GM21390 (cell line): Measurements from ENCODE around the gene CMTR1.
"Not testable (repeated sequence)": the region's sequence is repeated elsewhere in the genome, so short reads cannot be mapped to it uniquely, and the experiment has no call there.

Experiments used
- ATAC-seq: cut with Tn5 transposase; IDR thresholded peaks from one replicate; pipeline ENCODE4 v1.9.1; 2021; ENCODE audit not compliant: unreplicated experiment

Gene CMTR1

GRCh38 chr6:37491171-37491829 lies 58.3 kb downstream of the CMTR1 start:
- no peak for ATAC-seq

GRCh38 chr6:37491830-37492208 lies 58.8 kb downstream of the CMTR1 start:
- ATAC-seq, result no peak

- no peak for ATAC-seq
Measured at GRCh38 chr6:37492236-37492972, 59.4 kb downstream of the CMTR1 start.

- no peak for ATAC-seq
Measured at GRCh38 chr6:37492991-37493660, 60.1 kb downstream of the CMTR1 start.

GRCh38 chr6:37493661-37493995 lies 60.6 kb downstream of the CMTR1 start:
- no peak for ATAC-seq

- no peak for ATAC-seq
Measured at GRCh38 chr6:37495244-37495934, 62.4 kb downstream of the CMTR1 start.

- ATAC-seq, result no peak
Measured at GRCh38 chr6:37496951-37497885, 64.2 kb downstream of the CMTR1 start.

- peak; percentile 78 for ATAC-seq
Measured at GRCh38 chr6:37499433-37500293, 66.6 kb downstream of the CMTR1 start, which contains the start of gene CCDC167. Gene CCDC167 (minus strand): TSS chr6:37499893. CDS start chr6:37499863, 30 bp downstream.

GRCh38 chr6:37500294-37500608 lies 67.2 kb downstream of the CMTR1 start:
- no peak for ATAC-seq

GRCh38 chr6:37500904-37501303 lies 67.9 kb downstream of the CMTR1 start:
- not testable (repeated sequence) for ATAC-seq

- ATAC-seq, result no peak
Measured at GRCh38 chr6:37501632-37502491, 68.8 kb downstream of the CMTR1 start.

GRCh38 chr6:37502703-37503291 lies 69.8 kb downstream of the CMTR1 start:
- ATAC-seq, result no peak

- no peak for ATAC-seq
Measured at GRCh38 chr6:37503309-37503965, 70.4 kb downstream of the CMTR1 start.

- ATAC-seq, result no peak
Measured at GRCh38 chr6:37504024-37504423, 71.0 kb downstream of the CMTR1 start.

- no peak for ATAC-seq
Measured at GRCh38 chr6:37506479-37506878, 73.5 kb downstream of the CMTR1 start.

- ATAC-seq, result no peak
Measured at GRCh38 chr6:37507077-37507476, 74.1 kb downstream of the CMTR1 start.

- no peak for ATAC-seq
Measured at GRCh38 chr6:37507690-37508421, 74.8 kb downstream of the CMTR1 start.
